ENCODE measurements around the gene DOK7.

The DOK7 gene

GRCh38 chr4:3475041-3475712 is 12.1 kb downstream of the DOK7 start:
- Histone ChIP-seq H3K9me3 (replicated peaks in 1 of 2; ENCODE audit: control insufficient read depth in 2 of 2, insufficient read depth in 1 of 2, low read depth in 1 of 2, low read length in 2 of 2) (no peaks in the 10 kb centered on the region), H3K27ac (replicated peaks; ENCODE audit: low read length) (no peak overlapping the region), H2BK5ac (ENCODE audit: low read length) (peak overlapping the region; percentile 53), H3K4ac (ENCODE audit: low read length) (no peak overlapping the region), H3K23ac (ENCODE audit: low read depth, low read length, poor library complexity) (peak overlapping the region; percentile 85), H4K8ac (ENCODE audit: low read depth, low read length) (peak overlapping the region; percentile 17), H3K4me1 (ENCODE audit: control insufficient read depth in 2 of 2, insufficient read depth in 1 of 2, low read depth in 1 of 2, low read length in 2 of 2) (peaks cover 24 to 32% of the 10 kb centered on the region in 2 donors), H3K4me2 (ENCODE audit: insufficient read depth, low read length, poor library complexity, severe bottlenecking) (no peak overlapping the region), H2BK120ac (ENCODE audit: low read depth, low read length) (peak overlapping the region; percentile 81), H3K9ac (ENCODE audit: low read depth, low read length, poor library complexity) (no peak overlapping the region), H3K14ac (ENCODE audit: low read length) (peak overlapping the region; percentile 99), H4K91ac (ENCODE audit: low read depth, low read length, poor library complexity) (no peak overlapping the region), H3K79me1 (ENCODE audit: low read depth, low read length) (peaks cover 2% of the 10 kb centered on the region), H2AFZ (ENCODE audit: low read length) (no peak overlapping the region), H2BK15ac (ENCODE audit: low read length) (peak overlapping the region; percentile 15), H2BK12ac (ENCODE audit: low read length) (no peak overlapping the region), H3K4me3 (ENCODE audit: low read length in 2 of 2) (no peak overlapping the region), H3K18ac (ENCODE audit: low read length) (peak overlapping the region; percentile 80), H3K36me3 (replicated peaks in 1 of 2; ENCODE audit: control insufficient read depth in 2 of 2, insufficient read depth in 2 of 2, low read length in 2 of 2) (no peaks in the 10 kb centered on the region), H2AK5ac (ENCODE audit: low read depth, low read length) (peak overlapping the region; percentile 98), H3K27me3 (ENCODE audit: control insufficient read depth in 3 of 3, insufficient read depth in 3 of 3, low read depth in 1 of 3, low read length in 3 of 3) (peaks cover 0 to 2% (median 0%) of the 10 kb centered on the region in 3 experiments)
- no peak for DNase-seq (ENCODE audit: low spot score)
- WGBS, 2 donors (ENCODE audit: extremely low coverage in 2 of 2, insufficient read length in 2 of 2, insufficient replicate concordance in 1 of 2) = no CpG with 5 or more reads among the region's 15 CpGs

- peak overlapping the region; percentile 17 for H4K8ac ChIP-seq (ENCODE audit: low read depth, low read length)
- no CpG with 5 or more reads among the region's 22 CpGs for WGBS, 2 donors (ENCODE audit: extremely low coverage in 2 of 2, insufficient read length in 2 of 2, insufficient replicate concordance in 1 of 2)
- H4K91ac ChIP-seq (ENCODE audit: low read depth, low read length, poor library complexity) = no peak overlapping the region
- DNase-seq (ENCODE audit: low spot score) = no peak
- H3K27ac ChIP-seq (replicated peaks; ENCODE audit: low read length) = no peak overlapping the region
- H3K4ac ChIP-seq (ENCODE audit: low read length) = no peak overlapping the region
- peak overlapping the region; percentile 98 for H2AK5ac ChIP-seq (ENCODE audit: low read depth, low read length)
- H3K4me3 ChIP-seq (ENCODE audit: low read length in 2 of 2) = no peak overlapping the region
- H3K9me3 ChIP-seq (replicated peaks in 1 of 2; ENCODE audit: control insufficient read depth in 2 of 2, insufficient read depth in 1 of 2, low read depth in 1 of 2, low read length in 2 of 2) = no peaks in the 10 kb centered on the region
- peak overlapping the region; percentile 80 for H3K18ac ChIP-seq (ENCODE audit: low read length)
- peak overlapping the region; percentile 99 for H3K14ac ChIP-seq (ENCODE audit: low read length)
- H3K23ac ChIP-seq (ENCODE audit: low read depth, low read length, poor library complexity) = peak overlapping the region; percentile 85
- peaks cover 2% of the 10 kb centered on the region for H3K79me1 ChIP-seq (ENCODE audit: low read depth, low read length)
- H2BK12ac ChIP-seq (ENCODE audit: low read length) = no peak overlapping the region
- H2BK15ac ChIP-seq (ENCODE audit: low read length) = peak overlapping the region; percentile 15
- no peaks in the 10 kb centered on the region for H3K36me3 ChIP-seq (replicated peaks in 1 of 2; ENCODE audit: control insufficient read depth in 2 of 2, insufficient read depth in 2 of 2, low read length in 2 of 2)
- H2AFZ ChIP-seq (ENCODE audit: low read length) = no peak overlapping the region
- H3K9ac ChIP-seq (ENCODE audit: low read depth, low read length, poor library complexity) = no peak overlapping the region
- H2BK120ac ChIP-seq (ENCODE audit: low read depth, low read length) = peak overlapping the region; percentile 81
- peaks cover 0 to 2% (median 0%) of the 10 kb centered on the region in 3 experiments for H3K27me3 ChIP-seq (ENCODE audit: control insufficient read depth in 3 of 3, insufficient read depth in 3 of 3, low read depth in 1 of 3, low read length in 3 of 3)
- peak overlapping the region; percentile 53 for H2BK5ac ChIP-seq (ENCODE audit: low read length)
- peaks cover 26 to 31% of the 10 kb centered on the region in 2 donors for H3K4me1 ChIP-seq (ENCODE audit: control insufficient read depth in 2 of 2, insufficient read depth in 1 of 2, low read depth in 1 of 2, low read length in 2 of 2)
- H3K4me2 ChIP-seq (ENCODE audit: insufficient read depth, low read length, poor library complexity, severe bottlenecking) = no peak overlapping the region
Observed at GRCh38 chr4:3475713-3476260, 12.7 kb downstream of the DOK7 start.

- Histone ChIP-seq H2AFZ (ENCODE audit: low read length) (no peak overlapping the region), H3K4me3 (ENCODE audit: low read length in 2 of 2) (no peak overlapping the region), H3K4ac (ENCODE audit: low read length) (no peak overlapping the region), H2BK5ac (ENCODE audit: low read length) (no peak overlapping the region), H3K9me3 (replicated peaks in 1 of 2; ENCODE audit: control insufficient read depth in 2 of 2, insufficient read depth in 1 of 2, low read depth in 1 of 2, low read length in 2 of 2) (no peaks in the 10 kb centered on the region), H3K27ac (replicated peaks; ENCODE audit: low read length) (no peak overlapping the region), H3K4me2 (ENCODE audit: insufficient read depth, low read length, poor library complexity, severe bottlenecking) (no peak overlapping the region), H3K4me1 (ENCODE audit: control insufficient read depth in 2 of 2, insufficient read depth in 1 of 2, low read depth in 1 of 2, low read length in 2 of 2) (peaks cover 31 to 36% of the 10 kb centered on the region in 2 donors), H3K18ac (ENCODE audit: low read length) (peak overlapping the region; percentile 78), H2BK12ac (ENCODE audit: low read length) (peak overlapping the region; percentile 98), H4K91ac (ENCODE audit: low read depth, low read length, poor library complexity) (no peak overlapping the region), H3K14ac (ENCODE audit: low read length) (no peak overlapping the region), H3K36me3 (replicated peaks in 1 of 2; ENCODE audit: control insufficient read depth in 2 of 2, insufficient read depth in 2 of 2, low read length in 2 of 2) (no peaks in the 10 kb centered on the region), H3K9ac (ENCODE audit: low read depth, low read length, poor library complexity) (peak overlapping the region; percentile 50), H2BK15ac (ENCODE audit: low read length) (peak overlapping the region; percentile 85), H2AK5ac (ENCODE audit: low read depth, low read length) (peak overlapping the region; percentile 94), H2BK120ac (ENCODE audit: low read depth, low read length) (peak overlapping the region; percentile 83), H3K27me3 (ENCODE audit: control insufficient read depth in 3 of 3, insufficient read depth in 3 of 3, low read depth in 1 of 3, low read length in 3 of 3) (peaks cover 0 to under 1% (median 0%) of the 10 kb centered on the region in 3 experiments), H4K8ac (ENCODE audit: low read depth, low read length) (no peak overlapping the region), H3K23ac (ENCODE audit: low read depth, low read length, poor library complexity) (peak overlapping the region; percentile 85), H3K79me1 (ENCODE audit: low read depth, low read length) (peaks cover 2% of the 10 kb centered on the region)
- no peak for DNase-seq (ENCODE audit: low spot score)
- no CpG with 5 or more reads among the region's 22 CpGs for WGBS, 2 donors (ENCODE audit: extremely low coverage in 2 of 2, insufficient read length in 2 of 2, insufficient replicate concordance in 1 of 2)
Observed at GRCh38 chr4:3476341-3476747, 13.2 kb downstream of the DOK7 start.

- H3K14ac ChIP-seq (ENCODE audit: low read length) = peak overlapping the region; percentile 94
- peaks cover 2% of the 10 kb centered on the region for H3K79me1 ChIP-seq (ENCODE audit: low read depth, low read length)
- H2AFZ ChIP-seq (ENCODE audit: low read length) = no peak overlapping the region
- peak overlapping the region; percentile 83 for H2BK120ac ChIP-seq (ENCODE audit: low read depth, low read length)
- no peak overlapping the region for H4K8ac ChIP-seq (ENCODE audit: low read depth, low read length)
- no peak overlapping the region for H3K4ac ChIP-seq (ENCODE audit: low read length)
- H3K27ac ChIP-seq (replicated peaks; ENCODE audit: low read length) = no peak overlapping the region
- peak overlapping the region; percentile 82 for H2BK5ac ChIP-seq (ENCODE audit: low read length)
- no peaks in the 10 kb centered on the region for H3K9me3 ChIP-seq (replicated peaks in 1 of 2; ENCODE audit: control insufficient read depth in 2 of 2, insufficient read depth in 1 of 2, low read depth in 1 of 2, low read length in 2 of 2)
- no peaks in the 10 kb centered on the region for H3K36me3 ChIP-seq (replicated peaks in 1 of 2; ENCODE audit: control insufficient read depth in 2 of 2, insufficient read depth in 2 of 2, low read length in 2 of 2)
- peaks cover 0 to 7% (median 0%) of the 10 kb centered on the region in 3 experiments for H3K27me3 ChIP-seq (ENCODE audit: control insufficient read depth in 3 of 3, insufficient read depth in 3 of 3, low read depth in 1 of 3, low read length in 3 of 3)
- peaks cover 35 to 38% of the 10 kb centered on the region in 2 donors for H3K4me1 ChIP-seq (ENCODE audit: control insufficient read depth in 2 of 2, insufficient read depth in 1 of 2, low read depth in 1 of 2, low read length in 2 of 2)
- H3K23ac ChIP-seq (ENCODE audit: low read depth, low read length, poor library complexity) = no peak overlapping the region
- peak overlapping the region; percentile 99 for H2BK15ac ChIP-seq (ENCODE audit: low read length)
- H4K91ac ChIP-seq (ENCODE audit: low read depth, low read length, poor library complexity) = no peak overlapping the region
- H2AK5ac ChIP-seq (ENCODE audit: low read depth, low read length) = peak overlapping the region; percentile 100
- no peak overlapping the region for H3K4me2 ChIP-seq (ENCODE audit: insufficient read depth, low read length, poor library complexity, severe bottlenecking)
- no peak for DNase-seq (ENCODE audit: low spot score)
- H3K9ac ChIP-seq (ENCODE audit: low read depth, low read length, poor library complexity) = peak overlapping the region; percentile 70
- H3K18ac ChIP-seq (ENCODE audit: low read length) = peak overlapping the region; percentile 98
- peak overlapping the region; percentile 98 for H2BK12ac ChIP-seq (ENCODE audit: low read length)
- no peak overlapping the region for H3K4me3 ChIP-seq (ENCODE audit: low read length in 2 of 2)
- WGBS, 2 donors (ENCODE audit: extremely low coverage in 2 of 2, insufficient read length in 2 of 2, insufficient replicate concordance in 1 of 2) = no CpG with 5 or more reads among the region's 27 CpGs
Observed at GRCh38 chr4:3476936-3477749, 14.0 kb downstream of the DOK7 start.
